Measurements from ENCODE around the gene IZUMO4.
"Not testable (repeated sequence)": the region's sequence is repeated elsewhere in the genome, so short reads cannot be mapped to it uniquely, and the experiment has no call there.

IZUMO4 gene

DNA sequence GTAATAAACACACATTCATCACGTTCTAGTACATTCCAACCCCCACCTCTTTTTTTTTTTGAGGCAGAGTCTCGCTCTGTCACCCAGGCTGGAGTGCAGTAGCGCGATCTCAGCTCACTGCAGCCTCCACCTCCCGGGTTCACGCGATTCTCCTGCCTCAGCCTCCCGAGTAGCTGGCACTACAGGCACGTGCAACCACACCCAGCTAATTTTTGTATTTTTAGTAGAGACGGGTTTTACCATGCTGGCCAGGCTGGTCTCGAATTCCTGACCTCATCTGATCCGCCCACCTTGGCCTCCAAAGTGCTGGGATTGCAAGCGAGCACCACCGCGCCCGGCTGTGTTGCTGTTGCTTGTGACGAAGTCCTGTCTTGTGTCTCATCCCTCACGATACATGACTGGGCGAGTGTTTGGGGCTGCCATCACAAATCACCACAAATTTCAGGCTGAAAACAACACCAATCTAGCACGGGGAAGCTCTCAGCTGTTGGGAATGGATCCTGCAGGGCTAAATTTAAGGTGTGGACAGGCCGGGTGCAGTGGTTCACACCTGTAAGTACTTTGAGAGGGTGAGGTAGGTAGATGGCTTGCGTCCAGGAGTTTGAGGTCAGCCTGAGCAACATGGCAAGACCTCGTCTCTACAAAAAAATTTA lies 16.3 kb upstream of the IZUMO4 start:
- in situ Hi-C loops (cut with MboI; ENCODE audit: low sequenced_read_pairs): no loop called here

DNA sequence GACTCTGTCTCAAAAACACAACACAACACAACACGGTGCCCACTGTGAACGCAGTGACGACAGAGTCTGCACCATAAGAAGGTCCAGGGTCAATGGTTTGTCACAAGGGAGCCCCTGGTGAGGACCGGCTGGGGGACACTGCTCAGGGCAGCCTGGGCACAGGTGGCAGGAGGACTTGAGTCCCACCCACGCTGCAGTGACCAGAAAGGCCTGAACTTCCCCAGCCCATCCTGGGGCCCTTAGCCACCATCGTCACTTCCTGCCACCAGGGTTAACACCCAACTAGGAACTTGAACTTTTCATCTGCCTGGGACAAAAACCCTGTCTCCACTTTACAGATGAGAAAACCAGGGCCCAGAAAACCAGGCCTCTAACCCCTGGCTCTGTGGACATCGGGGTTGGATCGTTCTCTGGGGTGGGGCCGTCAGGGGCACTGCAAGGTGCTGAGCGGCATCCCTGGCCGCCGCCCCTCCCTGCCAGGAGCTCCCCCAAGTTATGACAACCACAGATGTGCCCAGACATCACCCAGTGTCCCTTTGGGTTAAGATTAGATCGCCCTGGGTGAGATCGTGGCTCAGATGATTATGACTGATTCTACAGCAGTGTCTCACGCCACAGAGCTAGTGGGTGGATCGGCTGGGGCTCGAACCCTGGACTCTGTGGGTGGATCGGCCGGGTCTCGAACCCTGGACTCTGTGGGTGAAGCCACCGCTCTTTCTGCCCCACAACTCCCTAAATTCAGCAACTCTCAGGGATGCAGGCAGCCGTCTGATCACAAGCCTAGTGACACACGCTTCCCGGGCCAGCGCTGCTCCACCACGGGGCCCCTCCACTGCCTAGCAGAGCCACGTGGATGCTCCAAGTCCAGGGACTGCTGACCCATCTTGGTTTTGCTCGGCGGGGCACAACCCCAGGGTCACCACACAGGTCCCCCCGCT lies 14.6 kb upstream of the IZUMO4 start:
- in situ Hi-C loops (cut with MboI; ENCODE audit: low sequenced_read_pairs): no loop called here

GRCh38 chr19:2083174-2083854 lies 13.4 kb upstream of the IZUMO4 start:
- in situ Hi-C loops (cut with MboI; ENCODE audit: low sequenced_read_pairs): no loop called here

DNA sequence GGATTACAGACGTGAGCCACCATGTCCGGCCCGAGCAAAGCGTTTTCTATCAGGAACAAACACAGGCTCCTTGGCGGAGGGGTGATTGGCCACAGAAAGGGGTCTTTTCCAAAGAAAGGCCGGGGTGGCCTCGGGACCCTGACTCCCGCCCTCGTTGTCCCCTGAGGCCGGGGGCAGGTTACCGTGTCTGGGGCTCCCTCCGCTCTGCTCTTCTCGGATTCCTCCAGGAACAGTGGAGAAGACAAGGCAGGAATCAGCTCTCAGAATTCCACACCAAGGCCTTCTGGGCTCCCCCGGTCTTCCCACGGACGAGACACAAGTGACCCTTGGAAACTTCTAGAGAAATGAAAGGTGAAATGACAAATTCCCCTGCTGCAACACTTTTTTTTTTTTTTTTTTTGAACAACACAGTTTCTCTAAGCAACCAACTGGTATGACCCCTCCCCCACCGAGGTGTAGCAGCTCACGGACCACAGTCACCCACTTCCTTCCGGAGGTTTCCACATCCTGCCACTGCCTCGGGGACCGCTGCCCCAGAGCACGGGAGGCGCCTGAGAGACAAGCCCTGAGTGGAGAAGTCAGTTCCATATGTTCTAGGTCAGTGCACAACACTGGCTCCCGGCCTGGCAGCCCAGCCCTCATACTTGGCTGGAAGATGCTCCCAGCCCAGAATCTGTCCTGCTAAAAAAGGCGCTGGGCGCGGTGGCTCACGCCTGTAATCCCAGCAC lies 11.6 kb upstream of the IZUMO4 start:
- in situ Hi-C loops (cut with MboI; ENCODE audit: low sequenced_read_pairs): no loop called here

GRCh38 chr19:2086695-2087620 lies 9.8 kb upstream of the IZUMO4 start:
- in situ Hi-C loops (cut with MboI; ENCODE audit: low sequenced_read_pairs): not testable (repeated sequence)

- in situ Hi-C loops (cut with MboI; ENCODE audit: low sequenced_read_pairs): no loop called here
Observed at GRCh38 chr19:2087621-2088100, 9.1 kb upstream of the IZUMO4 start.

DNA sequence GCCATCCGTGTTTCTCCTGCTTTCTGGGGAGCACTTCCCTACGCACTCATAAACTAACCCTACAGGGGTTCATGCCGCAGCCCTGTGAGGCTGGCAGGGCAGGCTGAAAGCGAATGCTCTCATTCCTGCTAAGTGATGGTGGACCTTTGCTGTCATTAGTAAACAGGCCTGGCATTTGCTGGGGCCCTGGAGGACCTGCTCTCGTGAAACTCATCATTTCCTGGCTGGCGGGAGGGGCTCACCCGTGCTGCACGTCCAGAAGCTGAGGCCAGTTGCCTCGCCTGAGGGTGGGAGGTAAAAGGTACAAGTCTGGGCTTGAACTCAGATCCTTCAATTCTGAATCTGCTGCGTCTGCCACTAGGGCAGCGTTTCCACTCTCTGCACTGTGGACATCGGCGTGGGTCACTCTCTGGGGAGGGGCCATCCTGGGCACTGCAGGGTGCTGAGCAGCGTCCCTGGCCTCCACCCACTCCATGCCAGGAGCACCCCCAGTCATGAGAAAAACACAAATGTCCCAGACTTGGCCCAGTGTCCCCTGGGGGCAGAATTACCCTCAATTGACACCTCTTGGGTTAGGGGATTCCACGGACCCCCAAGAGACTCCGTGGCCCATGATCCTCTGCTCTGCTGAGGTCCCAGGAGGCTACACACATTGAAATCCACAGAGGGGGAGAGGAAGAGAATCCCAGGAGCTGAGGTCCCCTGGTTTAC lies 7.6 kb upstream of the IZUMO4 start:
- in situ Hi-C loops (cut with MboI; ENCODE audit: low sequenced_read_pairs): no loop called here

DNA sequence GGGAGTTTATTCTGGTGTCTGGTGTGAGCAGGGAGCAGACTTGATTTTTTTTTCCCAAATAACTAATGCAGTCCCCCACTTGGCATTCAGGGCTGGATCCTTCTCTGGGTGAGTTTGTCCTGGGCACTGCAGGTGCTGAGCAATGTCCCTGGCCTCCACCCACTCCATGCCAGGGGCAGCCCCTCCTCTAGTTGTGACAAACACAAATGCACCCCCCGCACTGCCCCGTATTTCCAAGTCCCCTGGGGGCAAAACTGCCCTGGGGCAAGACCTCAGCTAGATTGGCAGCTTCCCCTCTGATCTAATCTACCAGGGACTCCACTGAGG lies 7.0 kb upstream of the IZUMO4 start:
- in situ Hi-C loops (cut with MboI; ENCODE audit: low sequenced_read_pairs): no loop called here

DNA sequence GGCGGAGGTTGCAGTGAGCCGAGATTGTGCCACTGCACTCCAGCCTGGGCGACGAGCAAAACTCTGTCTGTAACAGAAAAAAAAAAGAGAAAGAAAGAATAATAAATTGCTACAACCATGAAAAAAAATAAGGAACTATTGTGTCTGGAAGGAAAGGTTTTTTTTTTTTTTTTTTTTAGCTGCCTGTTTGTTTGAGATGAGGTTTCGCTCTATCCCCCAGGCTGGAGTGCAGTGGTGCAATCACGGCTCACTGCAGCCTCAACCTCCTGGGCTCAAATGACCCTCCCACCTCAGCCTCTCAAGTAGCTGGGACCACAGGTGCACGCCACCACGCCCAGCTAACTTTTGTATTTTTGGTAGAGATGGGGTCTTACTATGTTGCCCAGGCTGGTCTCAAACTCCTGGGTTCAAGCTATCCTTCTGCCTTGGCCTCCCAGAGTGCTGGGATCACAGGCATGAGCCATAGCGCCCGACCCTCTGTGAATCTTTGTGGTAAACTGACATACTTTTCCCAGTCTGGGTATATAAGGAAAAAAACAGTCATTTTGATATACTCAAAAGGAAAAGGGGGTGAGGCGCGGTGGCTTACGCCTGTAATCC lies 4.7 kb upstream of the IZUMO4 start:
- in situ Hi-C loops (cut with MboI; ENCODE audit: low sequenced_read_pairs): not testable (repeated sequence)

- in situ Hi-C loops (cut with MboI; ENCODE audit: low sequenced_read_pairs): no loop called here
Observed at GRCh38 chr19:2096034-2096479, 658 bp upstream of the IZUMO4 start, which contains the start of gene MOB3A. Gene MOB3A, minus strand, starts transcription at chr19:2096326. Its CDS starts 17,766 bp downstream, at chr19:2078560.

- in situ Hi-C loops (cut with MboI; ENCODE audit: low sequenced_read_pairs): no loop called here
Observed at GRCh38 chr19:2097203-2097885, 629 bp downstream of the IZUMO4 start.

- in situ Hi-C loops (cut with MboI; ENCODE audit: low sequenced_read_pairs): no loop called here
Observed at GRCh38 chr19:2097886-2098327, 1.2 kb downstream of the IZUMO4 start.

- in situ Hi-C loops (cut with MboI; ENCODE audit: low sequenced_read_pairs): no loop called here
Observed at GRCh38 chr19:2099054-2099501, 2.4 kb downstream of the IZUMO4 start.

GRCh38 chr19:2099937-2100718 lies 3.4 kb downstream of the IZUMO4 start:
- in situ Hi-C loops (cut with MboI; ENCODE audit: low sequenced_read_pairs): no loop called here

- in situ Hi-C loops (cut with MboI; ENCODE audit: low sequenced_read_pairs): no loop called here
Observed at GRCh38 chr19:2100719-2101061, 4.0 kb downstream of the IZUMO4 start.

GRCh38 chr19:2101417-2102335 lies 5.0 kb downstream of the IZUMO4 start:
- in situ Hi-C loops (cut with MboI; ENCODE audit: low sequenced_read_pairs): no loop called here

All from hTERT RPE-1 (cell line).